HG02981 (cell line): Measurements from ENCODE around the gene CRNKL1.
"Not testable (repeated sequence)": the region's sequence is repeated elsewhere in the genome, so short reads cannot be mapped to it uniquely, and the experiment has no call there.

Source experiments
- ATAC-seq: cut with Tn5 transposase; IDR thresholded peaks from one replicate; pipeline ENCODE4 v1.9.1; 2021; ENCODE audit warnings: mild to moderate bottlenecking, moderate library complexity; ENCODE audit not compliant: unreplicated experiment

CRNKL1 gene

GRCh38 chr20:20010639-20011500 lies 41.4 kb downstream of the CRNKL1 start:
- no peak for ATAC-seq

GRCh38 chr20:20009784-20010253 lies 42.4 kb downstream of the CRNKL1 start:
- no peak for ATAC-seq

DNA sequence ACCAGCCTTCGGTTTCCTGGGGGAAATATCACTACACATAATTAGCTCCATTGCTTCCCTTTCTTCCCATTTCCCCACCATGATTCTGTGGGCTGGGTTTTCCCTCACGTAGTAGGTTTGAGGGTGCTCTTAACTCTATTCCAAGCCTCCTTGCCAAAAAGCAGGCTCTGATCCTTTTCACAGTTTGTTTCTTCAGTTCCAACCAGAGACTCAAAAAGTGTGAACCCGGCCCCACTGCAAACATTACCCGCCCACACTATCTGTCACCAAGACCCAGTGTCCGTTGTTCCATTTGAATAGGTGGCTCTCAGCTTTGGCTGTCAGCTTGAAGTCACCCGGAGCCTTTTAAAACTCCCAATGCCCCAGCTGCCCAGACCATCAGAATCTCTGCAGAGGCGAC lies 46.9 kb downstream of the CRNKL1 start:
- ATAC-seq = no peak

- not testable (repeated sequence) for ATAC-seq
Measured at GRCh38 chr20:20003955-20004322, 48.3 kb downstream of the CRNKL1 start.

GRCh38 chr20:20003031-20003954 lies 49.0 kb downstream of the CRNKL1 start:
- no peak for ATAC-seq

DNA sequence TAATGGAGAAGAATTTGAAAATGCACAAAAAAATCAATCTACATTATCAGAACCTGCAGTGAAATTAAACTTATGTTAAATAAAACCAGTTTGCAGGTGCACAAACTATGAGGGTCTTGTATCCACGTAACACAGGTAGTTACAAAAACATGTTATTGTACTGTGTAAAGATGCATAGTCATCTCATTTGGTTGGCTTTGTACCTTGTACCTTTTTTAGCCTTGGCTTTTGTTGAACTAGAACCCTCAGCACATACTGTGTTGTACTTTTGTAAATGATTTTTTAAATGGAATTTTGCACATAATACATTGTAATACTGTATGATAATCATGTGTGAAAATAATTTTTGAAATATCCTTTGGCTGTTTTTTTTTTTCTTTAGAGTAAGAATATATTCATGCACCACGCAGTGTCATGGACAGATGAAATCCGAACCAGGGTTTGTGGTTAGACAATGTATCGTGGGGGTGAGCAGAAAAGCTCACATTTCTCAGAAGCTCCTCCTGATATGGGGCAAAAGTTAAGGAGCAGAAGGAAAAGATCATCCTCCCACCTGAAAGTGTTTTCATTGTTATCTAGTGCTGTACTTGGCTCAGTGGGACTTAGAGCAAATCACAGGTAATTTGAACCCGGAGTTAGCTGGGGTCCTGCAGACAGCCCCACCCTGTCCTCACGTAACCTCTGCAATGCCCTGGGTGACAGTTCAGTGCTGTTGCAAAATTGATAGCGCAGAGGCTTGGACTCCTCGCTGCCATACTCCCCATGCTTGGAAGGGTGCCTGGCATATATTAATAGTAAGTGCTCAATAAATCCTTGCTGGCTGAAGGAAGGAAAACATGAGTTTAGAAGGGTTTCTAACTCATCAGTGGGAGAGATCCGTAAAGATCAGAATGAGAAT lies 49.9 kb downstream of the CRNKL1 start:
- ATAC-seq = no peak

- ATAC-seq = no peak
Measured at GRCh38 chr20:20000211-20000968, 51.9 kb downstream of the CRNKL1 start.

DNA sequence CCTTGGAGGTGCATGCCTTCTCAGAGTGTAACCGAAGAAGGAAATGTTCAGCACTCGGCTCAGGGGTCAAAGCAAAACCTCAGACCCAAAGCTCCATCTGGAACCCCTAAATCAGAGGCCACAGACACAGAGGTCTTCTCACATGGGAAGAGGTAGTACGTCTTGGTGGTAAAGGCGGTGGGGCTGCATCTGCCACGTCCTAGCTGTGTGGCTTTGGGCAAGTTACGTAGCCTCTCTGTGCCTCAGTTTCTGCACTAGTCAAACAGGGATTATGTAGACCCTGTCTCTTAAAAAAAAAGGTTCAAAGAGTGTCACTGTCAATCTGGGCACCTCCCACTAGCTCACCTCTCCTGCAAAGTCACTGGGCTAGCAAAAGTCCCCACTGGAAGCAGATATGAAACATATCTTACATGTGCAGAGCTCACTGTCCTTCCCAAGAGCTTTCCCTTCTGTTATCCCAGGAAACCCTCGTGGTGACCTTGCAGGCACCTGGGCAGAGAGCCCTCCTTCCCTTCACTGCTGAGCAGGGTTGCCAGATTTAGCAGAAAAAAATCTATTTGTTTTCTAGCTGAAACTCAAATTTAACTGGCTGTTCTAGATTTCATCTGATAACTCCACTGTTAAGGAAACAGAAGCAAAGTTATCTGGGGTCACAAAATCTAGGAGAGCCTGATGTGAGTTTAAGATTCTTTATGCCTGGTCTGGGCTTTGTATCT lies 53.1 kb downstream of the CRNKL1 start:
- ATAC-seq = no peak

DNA sequence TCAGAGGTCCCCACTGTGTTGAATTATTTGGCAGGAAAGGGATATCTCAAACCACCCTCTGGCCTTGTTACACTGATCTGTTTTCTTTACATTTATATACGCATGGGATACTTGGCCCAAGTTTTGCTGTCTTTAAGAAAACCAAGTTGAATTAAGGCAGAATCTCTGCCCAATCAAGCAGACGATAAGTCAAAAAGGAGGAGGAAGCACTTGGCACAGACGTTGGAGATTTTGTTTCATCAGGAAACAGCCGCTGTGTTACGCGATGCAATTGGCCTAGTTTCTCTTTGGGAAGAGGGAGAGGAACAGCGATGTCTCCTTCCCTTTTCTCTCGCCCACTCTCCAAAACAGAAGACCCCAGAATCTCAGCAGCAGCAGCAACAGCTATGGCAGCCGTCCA lies 55.3 kb downstream of the CRNKL1 start:
- ATAC-seq = no peak

GRCh38 chr20:19996222-19996621 lies 56.0 kb downstream of the CRNKL1 start:
- no peak for ATAC-seq

DNA sequence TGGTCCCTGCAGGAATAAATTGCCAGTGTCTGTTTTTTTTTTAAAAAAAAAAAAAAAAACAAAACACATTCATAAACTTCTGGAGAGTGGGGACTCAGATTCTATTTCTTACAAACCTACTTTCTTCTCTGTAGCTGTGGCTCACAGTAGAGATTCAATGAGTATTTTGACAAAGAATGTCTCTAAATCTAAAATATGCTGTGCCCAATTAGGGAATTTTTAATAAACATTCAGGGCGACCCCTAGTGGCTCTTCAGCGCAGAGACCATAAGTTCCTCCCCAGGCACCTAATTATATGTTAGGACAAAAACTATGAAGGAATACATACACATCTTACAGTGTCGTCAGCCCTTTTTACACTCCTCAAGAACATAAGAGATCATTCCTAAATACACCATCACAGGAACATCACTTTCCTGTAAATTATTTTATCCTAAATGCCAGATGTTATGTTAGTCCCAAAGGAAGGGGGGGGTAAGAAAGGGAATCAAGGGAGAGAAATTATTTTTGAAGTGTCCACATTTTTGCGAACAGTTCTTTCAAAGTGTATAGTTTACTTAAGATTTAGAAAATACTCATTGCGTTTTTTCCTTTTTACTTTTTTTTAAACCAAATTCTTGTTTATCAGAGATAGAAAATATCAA lies 56.9 kb downstream of the CRNKL1 start:
- ATAC-seq = no peak

- no peak for ATAC-seq
Measured at GRCh38 chr20:19993958-19994669, 58.2 kb downstream of the CRNKL1 start.

DNA sequence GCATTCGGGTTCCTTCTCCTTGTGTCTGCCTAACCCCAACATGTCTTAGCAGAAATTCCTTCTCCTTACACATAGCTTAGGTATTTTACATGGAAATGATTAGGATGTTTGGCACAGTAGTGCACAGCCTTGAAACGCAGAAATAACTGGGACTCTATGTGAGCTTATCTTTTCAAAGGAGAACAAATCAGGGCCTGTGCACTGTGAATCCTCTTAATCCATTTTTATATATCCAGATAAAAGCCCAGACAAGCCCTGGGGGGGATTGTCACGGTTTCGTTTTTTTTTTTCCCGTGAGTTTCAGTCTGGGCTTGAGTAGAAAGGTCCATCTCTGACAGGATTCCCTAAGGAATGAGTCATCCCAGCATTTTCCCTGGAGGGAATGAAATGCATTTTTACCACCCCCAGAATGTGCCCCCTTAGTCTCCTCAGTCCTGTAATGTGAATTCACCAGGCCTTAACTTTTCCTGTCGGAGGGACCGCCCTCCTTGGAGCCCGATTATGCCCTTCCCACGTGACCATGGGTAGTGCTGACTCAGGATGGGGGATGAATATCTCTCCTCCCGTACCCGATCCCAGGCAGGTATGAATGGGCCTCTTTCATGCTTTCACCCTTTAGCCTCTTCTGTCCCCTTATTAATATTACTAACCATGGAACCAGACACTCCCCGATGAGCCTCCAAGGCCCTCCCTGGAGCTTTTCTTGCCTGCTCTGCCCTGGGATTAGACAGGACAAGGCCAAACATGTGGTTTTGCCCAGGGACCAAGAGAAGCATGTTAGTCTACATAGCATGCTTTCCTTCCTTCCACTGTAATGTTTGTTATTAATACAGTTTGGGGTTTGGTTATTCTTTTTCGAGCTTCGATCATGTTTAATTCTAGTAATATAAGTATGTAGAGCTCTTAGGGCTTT lies 59.0 kb downstream of the CRNKL1 start:
- ATAC-seq = no peak

- no peak for ATAC-seq
Measured at GRCh38 chr20:19991854-19992253, 60.4 kb downstream of the CRNKL1 start.

DNA sequence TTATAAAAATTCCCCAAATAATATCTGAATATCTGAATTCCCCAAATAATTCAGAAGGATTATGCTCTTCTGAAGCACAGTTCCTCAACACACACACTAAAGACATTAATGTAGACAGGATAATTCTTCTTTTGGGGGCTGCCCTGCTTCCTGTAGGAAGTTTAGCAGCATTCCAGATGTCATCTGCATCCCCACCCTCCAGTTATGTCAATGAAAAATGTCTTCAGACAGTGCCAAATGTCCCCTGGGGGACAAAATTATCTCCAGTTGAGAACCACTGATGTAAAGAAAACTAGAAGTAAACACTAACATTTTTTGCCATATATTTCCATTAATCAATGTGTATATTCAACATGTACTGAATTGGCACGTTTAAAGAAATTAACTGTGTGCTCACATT lies 61.0 kb downstream of the CRNKL1 start:
- no peak for ATAC-seq

DNA sequence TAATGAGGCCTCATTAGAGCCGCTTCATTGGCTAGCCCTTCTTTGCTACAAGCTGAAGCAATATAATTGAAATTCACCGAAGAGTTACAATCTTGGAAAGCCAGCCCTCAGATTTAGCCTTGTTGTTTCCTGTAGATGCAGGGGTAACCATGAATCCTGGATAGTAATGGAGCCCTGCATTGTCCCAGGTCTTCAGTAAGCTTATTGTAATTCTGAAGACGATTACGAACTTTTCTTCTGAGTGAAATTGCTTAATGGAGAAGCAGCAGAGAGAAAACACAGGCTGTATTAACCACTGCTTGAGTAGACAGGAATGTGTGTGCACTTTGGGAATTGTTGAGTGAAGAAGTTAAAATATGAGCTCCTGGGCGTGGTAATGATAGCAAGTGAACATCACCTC lies 61.4 kb downstream of the CRNKL1 start:
- ATAC-seq = no peak

DNA sequence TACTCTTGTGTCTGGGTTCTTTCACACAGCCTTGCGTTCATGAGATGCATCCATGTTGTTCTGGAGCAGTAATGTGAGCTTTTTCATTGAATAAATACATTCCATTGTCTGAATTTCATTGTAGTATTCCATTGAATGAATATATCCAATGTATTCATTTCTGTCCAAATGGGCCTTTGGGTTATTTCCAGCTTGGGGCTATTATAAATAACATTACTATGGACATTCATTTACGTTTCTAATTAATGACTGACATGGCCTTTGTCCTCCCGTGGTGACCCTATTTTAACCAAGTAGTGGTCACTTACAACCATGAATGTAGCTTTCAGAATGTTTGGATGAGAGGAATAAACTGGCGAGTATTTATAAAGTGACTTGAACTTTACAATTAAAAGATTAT lies 65.2 kb downstream of the CRNKL1 start:
- ATAC-seq = no peak
